Mononuclear cell (primary cell): Measurements from ENCODE around the gene CREB1. TPM values are rescaled to one million over a fixed set of nuclear protein-coding genes. Genes with fewer than 3 reads are reported as not detected.
A peak's percentile ranks its signal among the peaks of the same experiment; 100 is the strongest.

Source experiments
- H3K27me3 ChIP-seq: 2 replicates; pipeline ENCODE4 v1.6.0; 2011; ENCODE audit warnings: low read length, control low read depth; ENCODE audit not compliant: insufficient read depth
- H3K4me1 ChIP-seq: 2 replicates; pipeline ENCODE4 v1.5.1; 2011; ENCODE audit warnings: mild to moderate bottlenecking, low read length, control low read depth; ENCODE audit not compliant: insufficient read depth
- H3K4me3 ChIP-seq: 2 replicates; pipeline ENCODE4 v1.5.1; 2011; ENCODE audit warnings: mild to moderate bottlenecking, low read length, moderate library complexity
- H3K9me3 ChIP-seq: 2 replicates; pipeline ENCODE4 v1.5.1; 2011; ENCODE audit warnings: low read depth, mild to moderate bottlenecking, control low read depth, low read length
- total RNA-seq: library from RNA; depleted of rRNA; stranded (reverse); fragments of >200 nt; gene quantifications from one replicate; pipeline ENCODE4 v1.2.3, GENCODE V29; 2012

Gene CREB1
- total RNA-seq, 1 donor: 69.3 TPM

GRCh38 chr2:207515671-207516070 is 14.1 kb upstream of the CREB1 start:
- H3K4me1 ChIP-seq: peaks cover 8% of the 10 kb centered on the region
- H3K9me3 ChIP-seq: no peaks in the 10 kb centered on the region
- no peak overlapping the region for H3K4me3 ChIP-seq
- H3K27me3 ChIP-seq: no peaks in the 10 kb centered on the region

- Histone ChIP-seq H3K4me1 (peaks cover 8% of the 10 kb centered on the region), H3K9me3 (no peaks in the 10 kb centered on the region), H3K4me3 (no peak overlapping the region), H3K27me3 (no peaks in the 10 kb centered on the region)
These were observed 13.6 kb upstream of the CREB1 start for GRCh38 chr2:207516206-207516605.

GRCh38 chr2:207523005-207523404 is 6.8 kb upstream of the CREB1 start:
- H3K9me3 ChIP-seq: no peaks in the 10 kb centered on the region
- H3K27me3 ChIP-seq: no peaks in the 10 kb centered on the region
- H3K4me3 ChIP-seq: no peak overlapping the region

GRCh38 chr2:207525296-207525695 is 4.5 kb upstream of the CREB1 start:
- Histone ChIP-seq H3K9me3 (no peaks in the 10 kb centered on the region), H3K4me3 (no peak overlapping the region)

More at GRCh38 chr2:207523005-207523404, 6.8 kb upstream of the CREB1 start:
- peaks cover 32% of the 10 kb centered on the region for H3K4me1 ChIP-seq

GRCh38 chr2:207528980-207529329 is 807 bp upstream of the CREB1 start:
- no peaks in the 10 kb centered on the region for H3K27me3 ChIP-seq
- no peaks in the 10 kb centered on the region for H3K9me3 ChIP-seq
- H3K4me1 ChIP-seq: peaks cover 63% of the 10 kb centered on the region
- H3K4me3 ChIP-seq: peak overlapping the region; percentile 80

More at GRCh38 chr2:207525296-207525695, 4.5 kb upstream of the CREB1 start:
- H3K4me1 ChIP-seq: peaks cover 42% of the 10 kb centered on the region
- H3K27me3 ChIP-seq: no peaks in the 10 kb centered on the region

- no peaks in the 10 kb centered on the region for H3K9me3 ChIP-seq
- H3K4me3 ChIP-seq: peak overlapping the region; percentile 98
- peaks cover 56% of the 10 kb centered on the region for H3K4me1 ChIP-seq
- H3K27me3 ChIP-seq: no peaks in the 10 kb centered on the region
These were observed 634 bp downstream of the CREB1 start for GRCh38 chr2:207530160-207531031.

- Histone ChIP-seq H3K27me3 (no peaks in the 10 kb centered on the region), H3K9me3 (no peaks in the 10 kb centered on the region), H3K4me3 (peak overlapping the region; percentile 98), H3K4me1 (peaks cover 57% of the 10 kb centered on the region)
These were observed 1.5 kb downstream of the CREB1 start for GRCh38 chr2:207531032-207531952.

- Histone ChIP-seq H3K9me3 (no peaks in the 10 kb centered on the region), H3K4me1 (peaks cover 55% of the 10 kb centered on the region), H3K4me3 (no peak overlapping the region)
These were observed 2.9 kb downstream of the CREB1 start for GRCh38 chr2:207532676-207533075.

GRCh38 chr2:207533461-207534008 is 3.8 kb downstream of the CREB1 start:
- Histone ChIP-seq H3K4me1 (peaks cover 46% of the 10 kb centered on the region), H3K4me3 (no peak overlapping the region), H3K9me3 (no peaks in the 10 kb centered on the region), H3K27me3 (no peaks in the 10 kb centered on the region)

More at GRCh38 chr2:207532676-207533075, 2.9 kb downstream of the CREB1 start:
- H3K27me3 ChIP-seq: no peaks in the 10 kb centered on the region

GRCh38 chr2:207534417-207534816 is 4.7 kb downstream of the CREB1 start:
- Histone ChIP-seq H3K4me3 (no peak overlapping the region), H3K4me1 (peaks cover 42% of the 10 kb centered on the region), H3K9me3 (no peaks in the 10 kb centered on the region), H3K27me3 (no peaks in the 10 kb centered on the region)

- Histone ChIP-seq H3K27me3 (no peaks in the 10 kb centered on the region), H3K9me3 (no peaks in the 10 kb centered on the region), H3K4me1 (peaks cover 22% of the 10 kb centered on the region), H3K4me3 (no peak overlapping the region)
These were observed 9.7 kb downstream of the CREB1 start for GRCh38 chr2:207539470-207539869.

- peaks cover 21% of the 10 kb centered on the region for H3K4me1 ChIP-seq
- no peaks in the 10 kb centered on the region for H3K27me3 ChIP-seq
- no peak overlapping the region for H3K4me3 ChIP-seq
- H3K9me3 ChIP-seq: no peaks in the 10 kb centered on the region
These were observed 10.7 kb downstream of the CREB1 start for GRCh38 chr2:207540431-207540830.

- H3K27me3 ChIP-seq: no peaks in the 10 kb centered on the region
- H3K4me3 ChIP-seq: no peak overlapping the region
- H3K4me1 ChIP-seq: peaks cover 14% of the 10 kb centered on the region
- no peaks in the 10 kb centered on the region for H3K9me3 ChIP-seq
These were observed 12.2 kb downstream of the CREB1 start for GRCh38 chr2:207541933-207542332.

- Histone ChIP-seq H3K4me1 (peaks cover 11% of the 10 kb centered on the region), H3K4me3 (no peak overlapping the region), H3K27me3 (no peaks in the 10 kb centered on the region), H3K9me3 (no peaks in the 10 kb centered on the region)
These were observed 13.5 kb downstream of the CREB1 start for GRCh38 chr2:207543272-207543671.

- no peak overlapping the region for H3K4me3 ChIP-seq
- H3K4me1 ChIP-seq: peaks cover 15% of the 10 kb centered on the region
- H3K9me3 ChIP-seq: no peaks in the 10 kb centered on the region
- H3K27me3 ChIP-seq: no peaks in the 10 kb centered on the region
These were observed 17.1 kb downstream of the CREB1 start for GRCh38 chr2:207546822-207547221.
